ENCODE measurements around the gene GTSE1.
A peak's percentile ranks its signal among the peaks of the same experiment; 100 is the strongest.

GTSE1 gene, protein sequence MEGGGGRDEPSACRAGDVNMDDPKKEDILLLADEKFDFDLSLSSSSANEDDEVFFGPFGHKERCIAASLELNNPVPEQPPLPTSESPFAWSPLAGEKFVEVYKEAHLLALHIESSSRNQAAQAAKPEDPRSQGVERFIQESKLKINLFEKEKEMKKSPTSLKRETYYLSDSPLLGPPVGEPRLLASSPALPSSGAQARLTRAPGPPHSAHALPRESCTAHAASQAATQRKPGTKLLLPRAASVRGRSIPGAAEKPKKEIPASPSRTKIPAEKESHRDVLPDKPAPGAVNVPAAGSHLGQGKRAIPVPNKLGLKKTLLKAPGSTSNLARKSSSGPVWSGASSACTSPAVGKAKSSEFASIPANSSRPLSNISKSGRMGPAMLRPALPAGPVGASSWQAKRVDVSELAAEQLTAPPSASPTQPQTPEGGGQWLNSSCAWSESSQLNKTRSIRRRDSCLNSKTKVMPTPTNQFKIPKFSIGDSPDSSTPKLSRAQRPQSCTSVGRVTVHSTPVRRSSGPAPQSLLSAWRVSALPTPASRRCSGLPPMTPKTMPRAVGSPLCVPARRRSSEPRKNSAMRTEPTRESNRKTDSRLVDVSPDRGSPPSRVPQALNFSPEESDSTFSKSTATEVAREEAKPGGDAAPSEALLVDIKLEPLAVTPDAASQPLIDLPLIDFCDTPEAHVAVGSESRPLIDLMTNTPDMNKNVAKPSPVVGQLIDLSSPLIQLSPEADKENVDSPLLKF

DNA sequence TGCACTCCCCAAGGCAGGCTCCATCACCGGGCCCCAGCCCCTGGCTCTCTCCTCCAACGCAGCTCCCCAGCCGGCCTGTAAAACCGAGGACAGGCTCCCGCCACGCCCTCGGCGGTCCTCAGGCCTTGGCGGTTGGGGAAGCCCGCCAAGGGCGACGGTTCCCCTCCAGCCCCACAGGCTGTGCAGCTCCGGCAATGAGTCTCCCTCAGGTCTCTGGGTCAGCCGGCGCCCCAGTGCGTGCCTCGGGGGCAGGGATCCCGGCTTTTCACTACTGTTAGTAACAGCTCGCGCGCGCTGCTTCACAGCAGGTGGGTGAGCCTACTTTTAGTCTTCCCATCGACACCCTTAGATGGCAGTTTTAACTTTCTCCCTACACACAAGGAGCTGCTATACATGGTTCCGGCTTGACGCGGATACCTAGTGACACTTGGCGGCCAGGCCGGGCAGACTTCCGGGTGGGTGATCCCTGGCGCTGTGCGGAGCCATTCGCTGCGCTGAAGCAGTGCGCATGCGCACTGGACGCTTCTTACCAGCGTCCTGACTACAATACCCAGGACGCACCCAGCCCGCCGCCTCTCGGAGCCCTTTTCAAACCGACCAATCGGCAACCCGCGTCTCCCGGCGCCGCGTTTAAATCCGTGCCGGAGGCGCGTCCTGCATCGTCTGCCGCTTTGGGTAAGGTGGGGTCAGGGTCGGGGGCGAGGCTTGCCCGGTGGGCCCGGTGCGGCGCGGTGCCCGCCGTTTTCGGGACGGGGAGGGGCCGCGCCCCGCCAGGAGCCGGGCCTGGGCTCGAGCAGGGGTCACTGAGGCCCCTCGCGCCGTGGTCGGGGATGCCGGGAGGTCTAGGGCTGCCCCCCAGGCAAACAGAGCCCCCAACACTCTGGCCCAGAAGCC lies at the start of gene GTSE1:
TSS of gene GTSE1 (plus strand) at position 614 of the 894 bp plus-strand sequence. CDS start 531 bp downstream, outside the sequence.
- DNase-seq (ENCODE audit: low read depth, low spot score): peak; percentile 76
- peak within 1 kb of the TSS; percentile 71 for H3K4me3 ChIP-seq (ENCODE audit: low read depth, low read length)
- ChIA-PET POLR2A (interaction anchor here (0.7 to 1.3 kb wide), 2 partner anchors 10 to 29 kb away, joined by 3 to 6 read pairs; partner anchors contain the start of gene TTC38), CTCF (interaction anchor here (1.0 to 3.2 kb wide), 3 partner anchors 175 to 302 kb away, joined by 3 to 17 read pairs (median 13); no protein-coding TSS in a partner anchor)
- TF ChIP-seq, protein P1, sequence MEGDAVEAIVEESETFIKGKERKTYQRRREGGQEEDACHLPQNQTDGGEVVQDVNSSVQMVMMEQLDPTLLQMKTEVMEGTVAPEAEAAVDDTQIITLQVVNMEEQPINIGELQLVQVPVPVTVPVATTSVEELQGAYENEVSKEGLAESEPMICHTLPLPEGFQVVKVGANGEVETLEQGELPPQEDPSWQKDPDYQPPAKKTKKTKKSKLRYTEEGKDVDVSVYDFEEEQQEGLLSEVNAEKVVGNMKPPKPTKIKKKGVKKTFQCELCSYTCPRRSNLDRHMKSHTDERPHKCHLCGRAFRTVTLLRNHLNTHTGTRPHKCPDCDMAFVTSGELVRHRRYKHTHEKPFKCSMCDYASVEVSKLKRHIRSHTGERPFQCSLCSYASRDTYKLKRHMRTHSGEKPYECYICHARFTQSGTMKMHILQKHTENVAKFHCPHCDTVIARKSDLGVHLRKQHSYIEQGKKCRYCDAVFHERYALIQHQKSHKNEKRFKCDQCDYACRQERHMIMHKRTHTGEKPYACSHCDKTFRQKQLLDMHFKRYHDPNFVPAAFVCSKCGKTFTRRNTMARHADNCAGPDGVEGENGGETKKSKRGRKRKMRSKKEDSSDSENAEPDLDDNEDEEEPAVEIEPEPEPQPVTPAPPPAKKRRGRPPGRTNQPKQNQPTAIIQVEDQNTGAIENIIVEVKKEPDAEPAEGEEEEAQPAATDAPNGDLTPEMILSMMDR (IDR thresholded peaks at IDR 0.05; ENCODE audit: insufficient read depth, low read length, missing control alignments): peak; percentile 25

DNA sequence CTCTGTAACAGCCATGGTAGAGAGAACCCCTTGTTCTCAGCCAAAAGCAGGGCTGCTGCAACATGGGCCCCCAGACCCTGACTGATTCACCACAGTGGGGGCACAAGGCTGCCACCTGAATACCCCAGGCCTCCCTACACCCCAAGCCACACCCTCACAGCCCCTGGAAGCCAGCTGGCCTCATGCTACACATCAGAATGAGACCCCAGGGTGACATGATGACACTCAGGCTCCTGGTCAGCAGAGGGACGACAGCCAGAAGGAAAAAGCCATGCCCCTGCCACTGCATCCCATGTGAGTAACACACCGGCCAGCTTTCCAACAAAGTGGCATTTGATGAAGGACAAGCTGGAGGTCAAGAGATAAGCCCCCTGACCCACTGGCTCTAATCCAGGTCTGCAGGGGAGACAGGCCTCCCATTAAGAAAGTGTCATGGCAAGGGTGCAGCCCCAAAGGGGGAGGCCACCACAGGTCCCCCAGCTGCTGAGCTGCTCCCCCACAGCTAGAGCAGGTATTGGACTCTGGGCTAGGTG lies 49.2 kb upstream of the GTSE1 start:
- POLR2A ChIA-PET: no interaction called here
- TF ChIP-seq, protein P1 (IDR thresholded peaks at IDR 0.05; ENCODE audit: insufficient read depth, low read length, missing control alignments): no peak
- CTCF ChIA-PET: interaction anchor here (1.8 kb wide), 1 partner anchor 115 kb away, joined by 4 read pairs; no protein-coding TSS in a partner anchor
- no peak for DNase-seq (ENCODE audit: low read depth, low spot score)
- no peak overlapping the region for H3K4me3 ChIP-seq (ENCODE audit: low read depth, low read length)

DNA sequence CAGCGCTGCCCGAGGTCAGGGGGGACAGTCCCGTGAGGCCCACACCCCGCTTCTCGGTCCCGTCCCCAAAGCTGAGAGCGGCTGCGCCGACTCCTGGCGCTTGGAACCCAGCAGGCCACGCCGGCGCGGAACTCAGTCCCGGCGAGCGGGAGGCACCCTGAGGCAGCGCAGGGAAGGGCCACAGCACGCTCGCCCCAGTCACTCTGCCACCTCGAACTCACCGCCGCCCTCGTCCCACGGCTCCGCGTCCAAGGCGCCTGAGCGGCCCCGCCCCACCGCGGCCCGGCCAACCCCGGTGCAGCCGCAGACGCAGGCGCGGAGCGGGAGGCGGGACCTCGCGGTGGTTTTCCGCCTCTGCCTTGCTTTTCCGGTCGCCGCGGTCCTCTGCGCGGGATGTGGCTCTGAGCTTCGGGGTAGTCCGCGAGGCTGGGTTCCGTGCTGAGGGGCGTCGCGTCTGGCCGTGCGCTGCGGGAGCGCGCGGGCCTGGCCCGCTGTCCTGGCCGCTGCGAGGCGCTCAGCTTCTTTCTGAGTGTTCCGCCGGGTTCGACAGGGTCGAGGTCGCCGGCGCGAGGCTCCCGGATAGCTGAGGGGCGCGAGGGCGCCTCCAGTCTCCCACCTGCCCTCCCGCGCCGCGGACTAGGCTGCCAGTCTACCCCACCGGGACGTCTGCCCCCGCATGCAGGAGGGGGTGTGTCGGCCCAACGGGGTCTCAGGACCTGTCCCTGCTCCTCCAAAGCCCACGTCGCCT lies 46.5 kb upstream of the GTSE1 start, which contains the start of gene CDPF1:
TSS of gene CDPF1 (minus strand) at position 259 of the 748 bp plus-strand sequence. CDS start 2,009 bp downstream, outside the sequence.
- ChIA-PET POLR2A (interaction anchor here (0.6 to 1.5 kb wide), 10 partner anchors 10 to 253 kb away, joined by 3 to 9 read pairs (median 4); partner anchors contain the start of genes PKDREJ, TRMU and TTC38), CTCF (interaction anchor here (0.7 to 1.4 kb wide), 2 partner anchors 17 to 128 kb away, joined by 3 read pairs; partner anchors contain the start of gene TTC38)
- TF ChIP-seq, protein P1 (IDR thresholded peaks at IDR 0.05; ENCODE audit: insufficient read depth, low read length, missing control alignments): peak; percentile 8
- DNase-seq (ENCODE audit: low read depth, low spot score): peak; percentile 10
- H3K4me3 ChIP-seq (ENCODE audit: low read depth, low read length): peak within 1 kb of the TSS; percentile 87

DNA sequence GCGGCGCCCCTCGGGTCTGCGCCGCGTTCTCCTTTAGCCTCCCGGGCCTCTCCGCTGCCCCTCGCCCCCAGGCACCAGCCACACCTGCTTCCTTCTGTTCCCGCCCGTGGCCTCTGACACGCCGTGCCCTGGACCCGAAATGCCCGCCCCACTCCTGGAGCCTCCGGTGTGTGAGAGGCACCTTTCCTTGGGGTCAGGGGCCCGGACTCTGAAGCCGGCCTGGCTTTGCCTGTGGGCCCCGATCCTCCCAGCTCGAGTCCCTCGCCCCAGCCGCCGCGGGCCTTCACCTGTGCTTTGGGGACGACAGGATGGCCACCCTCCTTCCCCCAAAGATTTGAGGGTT lies 45.9 kb upstream of the GTSE1 start:
- H3K4me3 ChIP-seq (ENCODE audit: low read depth, low read length): peak overlapping the region; percentile 87
- POLR2A ChIA-PET: interaction anchor here (0.6 to 1.5 kb wide), 9 partner anchors 9 to 254 kb away, joined by 3 to 9 read pairs (median 3); partner anchors contain the start of genes PKDREJ, TRMU and TTC38
- no peak for DNase-seq (ENCODE audit: low read depth, low spot score)
- CTCF ChIA-PET: interaction anchor here (0.7 to 1.4 kb wide), 2 partner anchors 17 to 129 kb away, joined by 3 read pairs; partner anchors contain the start of gene TTC38
- TF ChIP-seq, protein P1 (IDR thresholded peaks at IDR 0.05; ENCODE audit: insufficient read depth, low read length, missing control alignments): no peak

DNA sequence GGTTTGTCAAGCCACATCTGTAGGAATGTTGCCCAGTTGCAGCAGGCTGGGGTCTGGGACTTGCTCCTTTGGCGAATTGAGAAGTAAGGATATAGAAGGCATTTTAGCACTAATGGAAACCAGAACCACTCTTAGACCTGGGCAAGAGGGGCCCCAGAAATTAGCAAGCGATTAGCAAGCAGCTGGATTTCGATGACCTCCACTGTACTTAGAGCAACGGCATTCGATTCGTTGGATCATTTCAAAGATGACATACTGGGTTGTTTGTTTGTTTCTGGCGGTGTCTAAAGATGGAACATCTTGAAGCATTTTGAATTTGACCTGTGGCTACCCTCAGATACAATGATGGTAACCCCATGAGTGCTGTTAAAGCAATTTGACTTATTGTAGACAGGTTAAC lies 45.4 kb upstream of the GTSE1 start:
- ChIA-PET CTCF (interaction anchor here (1.4 kb wide), 1 partner anchor 129 kb away, joined by 4 read pairs; no protein-coding TSS in a partner anchor), POLR2A (no interaction called here)
- TF ChIP-seq, protein P1 (IDR thresholded peaks at IDR 0.05; ENCODE audit: insufficient read depth, low read length, missing control alignments): no peak
- peak overlapping the region; percentile 87 for H3K4me3 ChIP-seq (ENCODE audit: low read depth, low read length)
- no peak for DNase-seq (ENCODE audit: low read depth, low spot score)

Measured in AG04449 (cell line).